Glutamatergic neuron (in vitro differentiated cells): ENCODE data around the gene GNB5. TPM values are rescaled to one million over a fixed set of nuclear protein-coding genes. Genes with fewer than 3 reads are reported as not detected.

Source experiments
- DNase-seq: peaks from one replicate; pipeline ENCODE4 v3.0.0; 2022
- H3K27ac Mint-ChIP-seq: one replicate; pipeline ENCODE4 v1.8.0; 2020; ENCODE audit warnings: mild to moderate bottlenecking, mixed read lengths, inconsistent platforms; ENCODE audit not compliant: unreplicated experiment
- H3K27me3 Mint-ChIP-seq: one replicate; pipeline ENCODE4 v1.8.0; 2020; ENCODE audit warnings: mild to moderate bottlenecking, moderate library complexity, mixed read lengths, inconsistent platforms; ENCODE audit not compliant: unreplicated experiment
- H3K36me3 Mint-ChIP-seq: one replicate; pipeline ENCODE4 v1.8.0; 2020; ENCODE audit warnings: mild to moderate bottlenecking, mixed read lengths, inconsistent platforms; ENCODE audit not compliant: unreplicated experiment
- H3K4me1 Mint-ChIP-seq: one replicate; pipeline ENCODE4 v1.8.0; 2020; ENCODE audit warnings: mild to moderate bottlenecking, low read depth, mixed read lengths, inconsistent platforms; ENCODE audit not compliant: unreplicated experiment
- H3K4me3 Mint-ChIP-seq: one replicate; pipeline ENCODE4 v1.8.0; 2020; ENCODE audit warnings: mild to moderate bottlenecking, mixed read lengths, inconsistent platforms; ENCODE audit not compliant: unreplicated experiment
- H3K9me3 Mint-ChIP-seq: one replicate; pipeline ENCODE4 v1.8.0; 2020; ENCODE audit warnings: mild to moderate bottlenecking, moderate library complexity, mixed read lengths, inconsistent platforms; ENCODE audit not compliant: unreplicated experiment
- total RNA-seq: library from RNA; stranded (reverse); fragmentation: NEBNext Ultra II Directional; extraction: Animal tissue kit (Norgen Biotek cat#: 25700); gene quantifications from one replicate; pipeline ENCODE4 v1.2.1, GENCODE V29; 2021; ENCODE audit not compliant: unreplicated experiment
- TF ChIP-seq, protein P1 (sequence below): fragments of 200-600 bp; sonication (generic); IDR thresholded peaks from one replicate; pipeline ENCODE4 v1.5.0; 2021; ENCODE audit not compliant: partially characterized antibody, unreplicated experiment

Gene GNB5
- total RNA-seq, 1 donor from 2014 or later = 28.4 TPM

- Mint-ChIP-seq H3K27me3 (no peaks in the 10 kb centered on the region), H3K9me3 (peaks cover 2% of the 10 kb centered on the region), H3K36me3 (peaks cover 3% of the 10 kb centered on the region), H3K4me1 (peaks cover 16% of the 10 kb centered on the region), H3K27ac (no peak overlapping the region), H3K4me3 (no peak overlapping the region)
- TF ChIP-seq, protein P1, sequence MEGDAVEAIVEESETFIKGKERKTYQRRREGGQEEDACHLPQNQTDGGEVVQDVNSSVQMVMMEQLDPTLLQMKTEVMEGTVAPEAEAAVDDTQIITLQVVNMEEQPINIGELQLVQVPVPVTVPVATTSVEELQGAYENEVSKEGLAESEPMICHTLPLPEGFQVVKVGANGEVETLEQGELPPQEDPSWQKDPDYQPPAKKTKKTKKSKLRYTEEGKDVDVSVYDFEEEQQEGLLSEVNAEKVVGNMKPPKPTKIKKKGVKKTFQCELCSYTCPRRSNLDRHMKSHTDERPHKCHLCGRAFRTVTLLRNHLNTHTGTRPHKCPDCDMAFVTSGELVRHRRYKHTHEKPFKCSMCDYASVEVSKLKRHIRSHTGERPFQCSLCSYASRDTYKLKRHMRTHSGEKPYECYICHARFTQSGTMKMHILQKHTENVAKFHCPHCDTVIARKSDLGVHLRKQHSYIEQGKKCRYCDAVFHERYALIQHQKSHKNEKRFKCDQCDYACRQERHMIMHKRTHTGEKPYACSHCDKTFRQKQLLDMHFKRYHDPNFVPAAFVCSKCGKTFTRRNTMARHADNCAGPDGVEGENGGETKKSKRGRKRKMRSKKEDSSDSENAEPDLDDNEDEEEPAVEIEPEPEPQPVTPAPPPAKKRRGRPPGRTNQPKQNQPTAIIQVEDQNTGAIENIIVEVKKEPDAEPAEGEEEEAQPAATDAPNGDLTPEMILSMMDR = no peak
- DNase-seq = no peak
Measured at GRCh38 chr15:52136442-52136980, 54.7 kb downstream of the GNB5 start.

DNA sequence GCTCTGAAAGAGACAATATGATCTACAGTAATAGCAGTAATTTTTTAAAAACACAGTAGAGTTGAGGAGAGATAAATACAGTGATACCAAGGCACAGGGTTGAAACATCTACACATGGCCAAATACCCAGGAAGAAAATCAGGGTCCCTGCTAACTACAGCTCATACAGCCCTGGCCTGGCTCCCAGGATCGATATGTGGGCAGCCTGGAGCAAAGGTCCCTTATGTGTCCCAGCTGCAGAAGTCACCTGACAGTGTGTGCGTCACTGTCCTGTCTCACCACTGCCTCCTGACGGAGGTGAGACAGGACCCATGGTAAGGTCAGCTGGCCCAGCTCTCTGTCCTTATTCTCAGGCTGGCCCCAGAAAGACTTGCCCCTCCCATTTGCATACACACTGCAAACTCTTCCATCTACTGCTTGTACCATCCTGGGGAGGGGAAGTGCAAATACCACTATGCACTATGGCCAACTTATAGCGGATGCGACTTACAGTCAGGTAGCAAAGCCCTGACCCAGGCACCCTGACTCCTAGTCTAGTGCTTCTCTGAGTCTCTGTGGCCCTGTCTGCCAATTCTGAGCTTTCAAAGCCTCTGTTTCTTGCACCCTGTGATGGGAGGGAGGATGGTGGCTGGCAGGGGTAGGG, 56.6 kb downstream of the GNB5 start:
- H3K27me3 Mint-ChIP-seq = no peaks in the 10 kb centered on the region
- no peak overlapping the region for H3K4me3 Mint-ChIP-seq
- H3K4me1 Mint-ChIP-seq = peaks cover 12% of the 10 kb centered on the region
- no peak overlapping the region for H3K27ac Mint-ChIP-seq
- TF ChIP-seq, protein P1 = no peak
- DNase-seq = no peak
- peaks cover 2% of the 10 kb centered on the region for H3K9me3 Mint-ChIP-seq
- H3K36me3 Mint-ChIP-seq = peaks cover 3% of the 10 kb centered on the region

DNA sequence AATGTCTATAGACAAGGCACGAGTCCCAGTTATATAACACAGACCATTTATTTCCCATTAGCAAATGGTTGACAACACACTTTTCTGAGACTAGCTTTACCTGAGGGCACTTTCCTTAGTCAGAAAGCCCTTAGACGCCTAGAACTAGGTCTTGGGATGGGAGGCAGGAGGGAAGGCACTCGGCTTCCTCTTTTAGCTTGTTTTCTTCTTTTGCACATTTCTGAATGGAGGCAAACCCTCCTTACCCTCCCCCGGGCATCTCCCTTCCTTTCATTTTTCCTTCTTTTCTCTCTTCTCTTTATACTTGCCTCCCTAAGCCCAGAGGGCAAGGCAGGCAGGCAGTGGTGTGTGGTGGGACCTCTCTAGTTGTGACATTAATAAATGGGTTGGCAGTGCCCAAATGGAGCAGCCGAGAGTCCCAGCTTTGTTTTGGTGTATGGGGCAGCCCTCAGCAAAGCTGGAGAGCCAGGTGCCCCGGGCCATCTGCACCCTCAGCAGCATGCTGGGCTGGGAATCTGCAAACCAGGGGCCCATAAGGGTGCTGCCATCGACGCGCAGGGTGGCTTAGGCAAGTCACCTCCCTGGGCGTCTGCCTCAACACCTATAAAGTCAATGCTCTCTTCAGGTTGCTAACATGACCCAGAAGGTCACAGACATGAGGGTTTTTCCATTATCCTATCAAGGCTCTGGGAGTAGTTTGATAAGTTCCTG, 57.5 kb downstream of the GNB5 start:
- Mint-ChIP-seq H3K36me3 (peaks cover 3% of the 10 kb centered on the region), H3K4me3 (no peak overlapping the region), H3K27me3 (no peaks in the 10 kb centered on the region), H3K9me3 (peaks cover 2% of the 10 kb centered on the region), H3K4me1 (peaks cover 11% of the 10 kb centered on the region), H3K27ac (no peak overlapping the region)
- DNase-seq = no peak
- TF ChIP-seq, protein P1 = no peak

GRCh38 chr15:52132066-52132465, 59.1 kb downstream of the GNB5 start:
- H3K4me1 Mint-ChIP-seq = peaks cover 11% of the 10 kb centered on the region
- no peak overlapping the region for H3K27ac Mint-ChIP-seq
- H3K4me3 Mint-ChIP-seq = no peak overlapping the region
- no peak for DNase-seq
- TF ChIP-seq, protein P1 = no peak
- peaks cover 3% of the 10 kb centered on the region for H3K36me3 Mint-ChIP-seq
- H3K9me3 Mint-ChIP-seq = peaks cover 2% of the 10 kb centered on the region
- no peaks in the 10 kb centered on the region for H3K27me3 Mint-ChIP-seq

DNA sequence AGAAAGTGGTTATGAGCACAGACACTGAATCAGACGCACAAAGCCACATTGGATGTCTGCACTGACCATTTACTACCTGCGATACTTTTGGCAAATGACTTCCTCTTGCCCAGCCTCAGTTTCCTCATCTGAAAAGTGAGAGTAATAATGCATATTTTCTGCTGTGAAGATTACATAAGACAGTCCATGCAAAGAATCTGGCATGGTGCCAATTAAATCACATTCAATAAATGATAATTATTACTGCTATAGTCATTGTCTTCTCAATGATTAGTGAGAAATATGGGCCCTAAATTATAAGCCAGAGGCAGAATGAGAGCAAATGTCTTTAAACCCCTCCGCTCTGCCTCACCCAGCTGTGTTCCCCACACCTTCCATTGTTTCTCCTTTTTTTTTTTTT, 62.6 kb downstream of the GNB5 start:
- Mint-ChIP-seq H3K4me3 (no peak overlapping the region), H3K9me3 (peaks cover 4% of the 10 kb centered on the region)

More for the DNA sequence above, 62.6 kb downstream of the GNB5 start:
- Mint-ChIP-seq H3K27me3 (peaks cover 2% of the 10 kb centered on the region), H3K27ac (no peak overlapping the region), H3K4me1 (no peaks in the 10 kb centered on the region), H3K36me3 (peaks cover 3% of the 10 kb centered on the region)
- DNase-seq = no peak
- TF ChIP-seq, protein P1 = no peak
